Endothelial cell (in vitro differentiated cells): ENCODE results near the gene TAS1R1. TPM values are rescaled to one million over a fixed set of nuclear protein-coding genes. Genes with fewer than 3 reads are reported as not detected.

Source experiments
- DNase-seq: peaks from one replicate; pipeline ENCODE4 v3.0.0; 2021; ENCODE audit warnings: low spot score
- H3K27ac Mint-ChIP-seq: one replicate; pipeline ENCODE4 v1.8.0; 2021; ENCODE audit warnings: mixed read lengths, inconsistent platforms; ENCODE audit not compliant: unreplicated experiment
- H3K27me3 Mint-ChIP-seq: one replicate; pipeline ENCODE4 v1.8.0; 2021; ENCODE audit warnings: mild to moderate bottlenecking, moderate library complexity, mixed read lengths, inconsistent platforms; ENCODE audit not compliant: unreplicated experiment
- H3K36me3 Mint-ChIP-seq: one replicate; pipeline ENCODE4 v1.8.0; 2021; ENCODE audit warnings: mild to moderate bottlenecking, low read depth, mixed read lengths, inconsistent platforms; ENCODE audit not compliant: unreplicated experiment
- H3K4me1 Mint-ChIP-seq: one replicate; pipeline ENCODE4 v1.8.0; 2021; ENCODE audit warnings: mild to moderate bottlenecking, mixed read lengths, inconsistent platforms; ENCODE audit not compliant: unreplicated experiment
- H3K4me3 Mint-ChIP-seq: one replicate; pipeline ENCODE4 v1.8.0; 2021; ENCODE audit warnings: mild to moderate bottlenecking, mixed read lengths, inconsistent platforms; ENCODE audit not compliant: unreplicated experiment
- H3K9me3 Mint-ChIP-seq: one replicate; pipeline ENCODE4 v1.8.0; 2021; ENCODE audit warnings: mixed read lengths, inconsistent platforms; ENCODE audit not compliant: unreplicated experiment
- total RNA-seq: library from RNA; stranded (reverse); fragmentation: NEBNext Ultra II Directional; extraction: Animal tissue kit (Norgen Biotek cat#: 25700); gene quantifications from one replicate; pipeline ENCODE4 v1.2.1, GENCODE V29; 2021; ENCODE audit not compliant: unreplicated experiment
- TF ChIP-seq, protein P1 (sequence below): fragments of 200-600 bp; sonication (generic); IDR thresholded peaks from one replicate; pipeline ENCODE4 v1.5.0; 2021; ENCODE audit warnings: antibody characterized with exemption; ENCODE audit not compliant: unreplicated experiment

Gene TAS1R1
- total RNA-seq, 1 donor from 2014 or later: not detected

- Mint-ChIP-seq H3K36me3 (peaks cover 7% of the 10 kb centered on the region), H3K27me3 (peaks cover 9% of the 10 kb centered on the region), H3K27ac (peak overlapping the region; percentile 84), H3K9me3 (no peaks in the 10 kb centered on the region), H3K4me3 (peak overlapping the region; percentile 97), H3K4me1 (peaks cover 15% of the 10 kb centered on the region)
- TF ChIP-seq, protein P1, sequence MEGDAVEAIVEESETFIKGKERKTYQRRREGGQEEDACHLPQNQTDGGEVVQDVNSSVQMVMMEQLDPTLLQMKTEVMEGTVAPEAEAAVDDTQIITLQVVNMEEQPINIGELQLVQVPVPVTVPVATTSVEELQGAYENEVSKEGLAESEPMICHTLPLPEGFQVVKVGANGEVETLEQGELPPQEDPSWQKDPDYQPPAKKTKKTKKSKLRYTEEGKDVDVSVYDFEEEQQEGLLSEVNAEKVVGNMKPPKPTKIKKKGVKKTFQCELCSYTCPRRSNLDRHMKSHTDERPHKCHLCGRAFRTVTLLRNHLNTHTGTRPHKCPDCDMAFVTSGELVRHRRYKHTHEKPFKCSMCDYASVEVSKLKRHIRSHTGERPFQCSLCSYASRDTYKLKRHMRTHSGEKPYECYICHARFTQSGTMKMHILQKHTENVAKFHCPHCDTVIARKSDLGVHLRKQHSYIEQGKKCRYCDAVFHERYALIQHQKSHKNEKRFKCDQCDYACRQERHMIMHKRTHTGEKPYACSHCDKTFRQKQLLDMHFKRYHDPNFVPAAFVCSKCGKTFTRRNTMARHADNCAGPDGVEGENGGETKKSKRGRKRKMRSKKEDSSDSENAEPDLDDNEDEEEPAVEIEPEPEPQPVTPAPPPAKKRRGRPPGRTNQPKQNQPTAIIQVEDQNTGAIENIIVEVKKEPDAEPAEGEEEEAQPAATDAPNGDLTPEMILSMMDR: no peak
- peak; percentile 27 for DNase-seq
These were observed 25.7 kb downstream of the TAS1R1 start for GRCh38 chr1:6580593-6581409.

GRCh38 chr1:6581561-6582305 lies 26.6 kb downstream of the TAS1R1 start:
- Mint-ChIP-seq H3K4me3 (no peak overlapping the region), H3K27ac (no peak overlapping the region), H3K36me3 (peaks cover 7% of the 10 kb centered on the region), H3K27me3 (peaks cover 9% of the 10 kb centered on the region), H3K9me3 (no peaks in the 10 kb centered on the region), H3K4me1 (peaks cover 15% of the 10 kb centered on the region)
- TF ChIP-seq, protein P1: no peak
- DNase-seq: no peak

- no peaks in the 10 kb centered on the region for H3K9me3 Mint-ChIP-seq
These were observed 27.3 kb downstream of the TAS1R1 start for GRCh38 chr1:6582370-6582769.

GRCh38 chr1:6584126-6585080 lies 29.3 kb downstream of the TAS1R1 start:
- Mint-ChIP-seq H3K4me3 (no peak overlapping the region), H3K36me3 (peaks cover 7% of the 10 kb centered on the region), H3K4me1 (peaks cover 12% of the 10 kb centered on the region), H3K9me3 (no peaks in the 10 kb centered on the region), H3K27me3 (peaks cover 6% of the 10 kb centered on the region), H3K27ac (peak overlapping the region; percentile 65)
- DNase-seq: no peak
- TF ChIP-seq, protein P1: peak; percentile 44

More at GRCh38 chr1:6582370-6582769, 27.3 kb downstream of the TAS1R1 start:
- H3K4me1 Mint-ChIP-seq: peaks cover 15% of the 10 kb centered on the region
- no peak overlapping the region for H3K27ac Mint-ChIP-seq
- no peak for DNase-seq
- H3K27me3 Mint-ChIP-seq: peaks cover 9% of the 10 kb centered on the region
- TF ChIP-seq, protein P1: no peak
- H3K4me3 Mint-ChIP-seq: no peak overlapping the region
- H3K36me3 Mint-ChIP-seq: peaks cover 7% of the 10 kb centered on the region
